K562 (cell line): ENCODE data around the gene CMSS1. TPM values are rescaled to one million over a fixed set of nuclear protein-coding genes. Genes with fewer than 3 reads are reported as not detected.

ENCODE experiments used
- ATAC-seq: fragments of 200-7000 bp; cut with Tn5 transposase; 3 replicates; pipeline ENCODE4 v1.9.1; 2020; ENCODE audit warnings: moderate library complexity
- BruUV-seq: library from RNA; stranded (reverse); fragments of 400-500 nt; replicated peaks from 2 replicates; lab custom pipeline; 2021; lab: Mats Ljungman, UMichigan
- CTCF ChIA-PET: fragments of 300-600 bp; formaldehyde crosslinking; extraction: SDS; loops from one replicate; lab custom pipeline; 2021; ENCODE audit warnings: low intra/inter-chr PET ratio; lab: Yijun Ruan, JAX
- POLR2A ChIA-PET: fragments of 300-600, 350-650 bp; sonication (Branson Sonifier 250); formaldehyde crosslinking; extraction: SDS; loops from one replicate; lab custom pipeline; 2021; ENCODE audit warnings: antibody characterized with exemption, inconsistent platforms; lab: Yijun Ruan, JAX
- DNase-seq, 4 experiments: peaks; one replicate each; pipeline versions ENCODE4 v3.0.0 to v3.0.0-alpha.2; 2011 to 2018; ENCODE audit warnings: low spot score in 3 of 4, mixed read lengths in 3 of 4; ENCODE audit errors: extremely low read depth in 1 of 4
- FAIRE-seq: peaks from 2 replicates; lab custom pipeline; 2011; peaks lifted over from hg19 to GRCh38; lab: Jason Lieb, UNC
- H2AFZ ChIP-seq: 2 replicates; pipeline ENCODE4 v1.6.0; 2011; ENCODE audit warnings: low read depth, low read length, control low read depth, inconsistent platforms
- H3K27ac ChIP-seq: fragments of 200-600 bp; 3 replicates; pipeline ENCODE4 v1.8.0; 2011; ENCODE audit warnings: low read depth, mild to moderate bottlenecking, control low read depth, inconsistent platforms, low read length, moderate library complexity, mixed read lengths; ENCODE audit errors: extremely low read depth
- H3K27me3 ChIP-seq, 2 experiments: fragments of 300-600 bp in 1 of 2; 2 replicates in 1 of 2; 3 replicates in 1 of 2; pipeline versions ENCODE4 v1.6.0 to v1.8.0; 2011; ENCODE audit warnings: inconsistent platforms in 2 of 2, low read length in 2 of 2, mild to moderate bottlenecking in 1 of 2, mixed read lengths in 1 of 2, moderate library complexity in 1 of 2; ENCODE audit not compliant: control insufficient read depth in 2 of 2, insufficient read depth in 2 of 2
- H3K36me3 ChIP-seq: fragments of 300-600 bp; 3 replicates; pipeline ENCODE4 v1.8.0; 2011; ENCODE audit warnings: mild to moderate bottlenecking, low read length, inconsistent platforms; ENCODE audit not compliant: control insufficient read depth, insufficient read depth
- H3K4me1 ChIP-seq, 2 experiments: fragments of 200-600 bp in 1 of 2; replicated peaks in 1 of 2; 2 replicates in 1 of 2; 3 replicates in 1 of 2; pipeline versions ENCODE4 v1.5.1 to v1.8.0; 2011; ENCODE audit warnings: inconsistent platforms in 2 of 2, low read length in 2 of 2, mild to moderate bottlenecking in 1 of 2, mixed read lengths in 1 of 2, moderate library complexity in 1 of 2; ENCODE audit not compliant: control insufficient read depth in 2 of 2, insufficient read depth in 2 of 2
- H3K4me2 ChIP-seq: 2 replicates; pipeline ENCODE4 v1.6.1; 2011; ENCODE audit warnings: low read length, control low read depth, inconsistent platforms, mixed read lengths; ENCODE audit not compliant: insufficient read depth
- H3K4me3 ChIP-seq: fragments of 200-600 bp; sonication (generic), shearing (Covaris generic); 2 replicates; pipeline ENCODE4 v1.5.1; 2016; ENCODE audit warnings: control low read depth, inconsistent platforms
- H3K79me2 ChIP-seq: fragments of 200-600 bp; 3 replicates; pipeline ENCODE4 v1.8.0; 2011; ENCODE audit warnings: low read length, inconsistent platforms; ENCODE audit not compliant: control insufficient read depth, insufficient read depth
- H3K9ac ChIP-seq, 2 experiments: 2 replicates each; pipeline versions ENCODE4 v1.6.0 to v1.6.1; 2011; ENCODE audit warnings: low read depth in 2 of 2, low read length in 2 of 2, control low read depth in 1 of 2, inconsistent platforms in 1 of 2, mild to moderate bottlenecking in 1 of 2, mixed read lengths in 1 of 2; ENCODE audit not compliant: insufficient read depth in 1 of 2
- H3K9me1 ChIP-seq: one replicate; pipeline ENCODE4 v1.6.0; 2011; ENCODE audit warnings: inconsistent platforms, mild to moderate bottlenecking, low read length, moderate library complexity; ENCODE audit not compliant: control insufficient read depth, insufficient read depth
- H3K9me3 ChIP-seq: replicated peaks from 2 replicates; pipeline ENCODE4 v1.5.1; 2011; ENCODE audit warnings: low read depth, low read length, inconsistent platforms; ENCODE audit not compliant: control insufficient read depth, insufficient read depth
- H4K20me1 ChIP-seq: replicated peaks from 2 replicates; pipeline ENCODE4 v1.6.1; 2011; ENCODE audit warnings: low read length, inconsistent platforms, mixed read lengths; ENCODE audit not compliant: control insufficient read depth, insufficient read depth
- EZH2 ChIP-seq: IDR thresholded peaks from 2 replicates; pipeline ENCODE4 v1.6.1; 2012; ENCODE audit warnings: low read depth, mild to moderate bottlenecking, inconsistent platforms, low read length, borderline replicate concordance
- GTF2F1 ChIP-seq: IDR thresholded peaks from 2 replicates; pipeline ENCODE4 v1.6.1; 2011; ENCODE audit warnings: low read depth, low read length, improper control_type of control experiment
- PRMT5 ChIP-seq: sonication (generic); formaldehyde crosslinking; IDR thresholded peaks from 2 replicates; pipeline ENCODE4 v1.5.0; 2020; ENCODE audit warnings: missing genetic modification reagents
- RBBP5 ChIP-seq: fragments of 200-600 bp; sonication (generic); IDR thresholded peaks from 2 replicates; pipeline ENCODE4 v1.6.1; 2012; ENCODE audit warnings: borderline replicate concordance, mild to moderate bottlenecking, low read length, control low read depth, inconsistent platforms; ENCODE audit not compliant: insufficient read depth, poor library complexity, severe bottlenecking
- RBM25 ChIP-seq: fragments of 200-400 bp; formaldehyde crosslinking; IDR thresholded peaks from 2 replicates; pipeline ENCODE4 v1.6.1; 2018; ENCODE audit warnings: low read length, low read depth, moderate library complexity; ENCODE audit not compliant: severe bottlenecking
- ZBTB1 ChIP-seq: sonication (generic); formaldehyde crosslinking; IDR thresholded peaks from 2 replicates; pipeline ENCODE4 v1.8.1; 2023; ENCODE audit warnings: missing genetic modification reagents, low read depth, mild to moderate bottlenecking, borderline replicate concordance
- ZNF121 ChIP-seq: sonication (generic); formaldehyde crosslinking; conservative IDR thresholded peaks from 2 replicates; pipeline ENCODE4 v1.8.0; 2022; ENCODE audit warnings: missing genetic modification reagents
- ZNF707 ChIP-seq: fragments of 250-450 bp; sonication (Bioruptor Pico); conservative IDR thresholded peaks from 2 replicates; pipeline ENCODE4 v1.8.0; 2022; ENCODE audit warnings: inconsistent platforms, mild to moderate bottlenecking, moderate library complexity
- WGBS: fragments of 100-300 bp; shearing (Covaris generic); methylation state at CpG from one replicate; pipeline ENCODE4 v1.1.6; 2016; ENCODE audit warnings: low coverage, mixed read lengths; ENCODE audit not compliant: insufficient coverage; ENCODE audit errors: missing lambda C conversion rate; 5-methylcytosine and 5-hydroxymethylcytosine counted together
- in situ Hi-C: fragments of 300-500 bp; cut with MboI; formaldehyde crosslinking; loops from 4 replicates; pipeline ENCODE4 v1.15.0; 2018; ENCODE audit warnings: inconsistent platforms, mixed read lengths
- intact Hi-C: fragments of 100-400 bp; cut with micrococcal nuclease; formaldehyde crosslinking; loops from 2 replicates; pipeline ENCODE4 v1.14.2; 2022
- polyA plus RNA-seq, 8 experiments: library from polyadenylated mRNA; depleted of rRNA in 4 of 8; stranded (reverse) in 5 of 8; unstranded in 3 of 8; fragments of >200 nt; fragmentation: Nextera tagmentation in 2 of 8; fragmentation: Illumina TruSeq in 1 of 8; extraction: Ambion mirVana in 2 of 8; extraction: Trizol in 1 of 8; gene quantifications; 2 replicates each; pipeline versions ENCODE4 v1.2.1 to v1.2.3, GENCODE V29; 2011 to 2014; ENCODE audit warnings: inconsistent platforms in 1 of 8, missing spikeins in 1 of 8
- total RNA-seq, 7 experiments: library from RNA; depleted of rRNA in 6 of 7; stranded (reverse); fragments of >200 nt in 6 of 7; fragmentation: Illumina TruSeq in 2 of 7; extraction: Trizol in 2 of 7; gene quantifications; 2 replicates each; pipeline versions ENCODE4 v1.2.1 to v1.2.3, GENCODE V29; 2011 to 2021; ENCODE audit warnings: low replicate concordance in 1 of 7
- TF ChIP-seq, protein P1 (sequence below): IDR thresholded peaks from 2 replicates; pipeline ENCODE4 v1.6.1; 2011; ENCODE audit not compliant: insufficient read length; ENCODE audit errors: extremely low read depth

The CMSS1 gene
- total and polyA plus RNA-seq, 9 of the 15 experiments (the other 6 are each of a cell fraction or from before 2014, with no cell fraction given), result 46.9 to 109 (median 72.3) TPM

DNA sequence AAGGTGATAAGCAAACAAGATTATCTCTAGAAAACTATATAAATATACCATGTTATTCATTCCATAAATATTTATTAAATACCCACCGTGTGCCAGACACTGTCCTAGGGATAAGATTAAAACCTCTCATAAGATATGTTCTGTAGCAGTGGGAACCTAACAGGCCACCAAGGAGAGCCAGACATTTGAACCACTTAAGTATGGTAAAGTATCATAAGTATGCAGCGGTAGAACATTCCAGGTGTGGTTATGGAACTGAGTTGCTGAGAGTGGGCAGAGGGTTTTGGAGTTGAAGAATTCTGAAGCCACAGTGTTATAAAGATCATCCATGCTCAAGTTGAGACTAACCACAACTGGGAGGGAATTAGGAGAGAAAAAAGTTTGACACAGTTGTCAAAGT lies 282.0 kb downstream of the CMSS1 start:
- no peaks in the 10 kb centered on the region for H3K79me2 ChIP-seq
- H3K4me1 ChIP-seq, result no peaks in the 10 kb centered on the region; a peak in 1 of 5 replicates
- ChIA-PET POLR2A (no interaction called here), CTCF (no interaction called here)
- no peak overlapping the region for H3K4me2 ChIP-seq
- BruUV-seq, result no TSS peak
- intact Hi-C loops, result no loop called here
- H3K27ac ChIP-seq, result no peak overlapping the region
- no peak for ATAC-seq
- H4K20me1 ChIP-seq, result no peaks in the 10 kb centered on the region
- no peak overlapping the region for H2AFZ ChIP-seq
- H3K36me3 ChIP-seq, result no peaks in the 10 kb centered on the region
- no peak overlapping the region for H3K4me3 ChIP-seq
- WGBS, result 86% methylated on average over 2 of the region's 2 CpGs
- no peaks in the 10 kb centered on the region; the same call in 1 of the 2 replicates for H3K9me3 ChIP-seq
- in situ Hi-C loops, result no loop called here
- DNase-seq, result no peak
- no peak overlapping the region for H3K9ac ChIP-seq
- H3K9me1 ChIP-seq, result no peaks in the 10 kb centered on the region
- TF ChIP-seq ZBTB1 (CRISPR knock-in tag) (no peak), EZH2 (no peak), RBBP5 (no peak), GTF2F1 (no peak), PRMT5 (no peak), ZNF121 (CRISPR knock-in tag) (no peak), ZNF707 (no peak), RBM25 (no peak)
- TF ChIP-seq, protein P1, sequence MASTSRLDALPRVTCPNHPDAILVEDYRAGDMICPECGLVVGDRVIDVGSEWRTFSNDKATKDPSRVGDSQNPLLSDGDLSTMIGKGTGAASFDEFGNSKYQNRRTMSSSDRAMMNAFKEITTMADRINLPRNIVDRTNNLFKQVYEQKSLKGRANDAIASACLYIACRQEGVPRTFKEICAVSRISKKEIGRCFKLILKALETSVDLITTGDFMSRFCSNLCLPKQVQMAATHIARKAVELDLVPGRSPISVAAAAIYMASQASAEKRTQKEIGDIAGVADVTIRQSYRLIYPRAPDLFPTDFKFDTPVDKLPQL, result no peak
- H3K27me3 ChIP-seq, result no peaks in the 10 kb centered on the region
- FAIRE-seq, result no peak
